ENCODE results near the gene F8A1. TPM values are rescaled to one million over a fixed set of nuclear protein-coding genes. Genes with fewer than 3 reads are reported as not detected.
"Not testable (repeated sequence)": the region's sequence is repeated elsewhere in the genome, so short reads cannot be mapped to it uniquely, and the experiment has no call there.

The F8A1 gene
- 6.7 TPM for total RNA-seq

DNA sequence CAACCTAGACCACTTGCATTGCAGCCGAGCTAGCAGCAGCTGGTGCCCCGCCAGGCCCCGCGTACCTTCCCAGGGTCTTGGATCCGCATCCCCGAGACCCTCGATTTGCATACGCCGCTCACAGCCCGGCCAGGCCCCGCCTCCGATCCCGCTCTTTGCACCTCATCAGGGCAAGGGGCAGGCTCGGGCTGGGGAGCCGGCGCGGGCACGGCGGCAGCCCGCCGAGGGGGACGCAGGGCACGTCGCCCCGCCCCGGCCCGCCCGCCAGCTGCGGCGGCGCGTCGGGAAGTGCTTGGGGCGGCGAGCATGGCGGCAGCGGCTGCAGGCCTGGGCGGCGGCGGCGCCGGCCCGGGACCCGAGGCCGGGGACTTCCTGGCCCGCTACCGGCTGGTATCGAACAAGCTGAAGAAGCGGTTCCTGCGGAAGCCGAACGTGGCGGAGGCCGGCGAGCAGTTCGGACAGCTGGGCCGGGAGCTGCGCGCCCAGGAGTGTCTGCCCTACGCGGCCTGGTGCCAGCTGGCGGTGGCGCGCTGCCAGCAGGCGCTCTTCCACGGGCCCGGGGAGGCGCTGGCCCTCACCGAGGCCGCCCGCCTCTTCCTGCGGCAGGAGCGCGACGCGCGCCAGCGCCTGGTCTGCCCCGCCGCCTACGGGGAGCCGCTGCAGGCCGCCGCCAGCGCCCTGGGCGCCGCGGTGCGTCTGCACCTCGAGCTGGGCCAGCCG is at the start of gene F8A1:
TSS of gene F8A1 (plus strand) at position 287 of the 720 bp plus-strand sequence. CDS start at position 307, 20 bp downstream.
- DNase-seq (ENCODE audit: low read depth in 2 of 3, low spot score in 2 of 3), result not testable (repeated sequence)

DNA sequence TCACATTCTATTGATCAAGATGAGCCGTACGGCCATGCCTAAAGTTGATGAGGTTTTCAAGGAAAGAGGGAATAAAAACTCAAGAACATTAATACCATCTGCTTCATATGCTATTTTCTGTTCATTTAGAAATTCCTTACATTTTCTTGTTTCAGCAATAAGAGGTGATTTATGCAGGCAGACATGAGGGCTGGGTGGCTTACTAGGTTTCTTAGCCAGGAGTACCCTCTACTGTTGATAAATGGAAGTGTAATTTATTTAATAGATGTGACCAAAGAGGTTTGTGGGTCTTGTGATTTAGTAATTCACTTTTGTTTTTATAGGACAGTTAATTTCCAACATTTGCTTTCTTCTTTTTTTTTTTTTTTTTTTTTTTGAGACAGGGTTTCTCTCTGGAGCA is 45.3 kb upstream of the F8A1 start:
- DNase-seq (ENCODE audit: low read depth in 2 of 3, low spot score in 2 of 3), result peak; percentile 10 to 77 (median 39)

DNA sequence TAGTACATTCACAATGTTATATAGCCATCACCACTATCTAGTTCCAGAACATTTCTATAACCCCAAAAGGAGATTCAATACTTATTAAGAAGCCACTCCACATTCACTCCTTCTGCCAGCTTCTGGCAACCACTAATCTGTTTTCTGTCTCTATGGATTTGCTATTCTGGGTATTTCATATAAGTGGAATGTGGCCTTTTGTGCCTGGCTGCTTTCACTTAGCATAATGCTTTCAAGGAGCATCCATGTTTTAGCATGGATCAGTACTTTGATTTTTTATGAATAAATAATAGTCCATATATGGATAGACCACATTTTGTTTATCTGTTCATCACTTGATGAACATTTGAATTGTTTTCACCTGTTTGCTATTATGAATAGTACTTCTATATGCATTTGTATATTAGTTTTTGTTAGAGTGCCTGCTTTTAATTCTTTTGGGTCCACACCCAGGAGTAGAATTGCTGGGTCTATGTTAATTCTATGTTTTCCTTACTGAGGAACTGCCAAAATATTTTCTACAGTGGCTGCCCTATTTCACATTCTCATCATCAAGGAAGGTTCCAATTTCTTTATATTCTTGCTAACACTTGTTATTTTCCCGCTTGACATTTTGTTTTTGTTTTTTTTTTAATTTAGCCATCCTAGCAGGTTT is 35.1 kb upstream of the F8A1 start:
- DNase-seq (ENCODE audit: low read depth in 2 of 3, low spot score in 2 of 3), result no peak

DNA sequence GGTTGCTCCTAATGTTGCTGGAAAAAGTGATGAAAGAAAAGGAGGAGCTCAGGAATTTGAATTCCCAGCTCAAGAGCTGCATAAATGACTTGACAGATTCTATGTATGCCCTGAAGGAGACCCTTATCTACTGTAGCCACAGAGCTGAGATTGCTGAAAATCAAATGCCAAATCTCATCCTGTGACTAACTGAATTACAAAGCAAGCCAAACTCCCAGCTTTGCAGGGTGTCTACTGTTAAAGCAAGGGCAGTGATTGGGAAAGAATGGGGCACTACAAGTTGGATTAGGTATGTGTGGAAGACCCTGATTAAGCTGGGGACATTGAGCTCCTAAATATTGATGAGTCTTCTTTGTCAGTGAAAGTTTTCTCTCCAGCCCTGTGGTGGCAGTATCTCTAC is 30.9 kb upstream of the F8A1 start:
- DNase-seq (ENCODE audit: low read depth in 2 of 3, low spot score in 2 of 3), result no peak

DNA sequence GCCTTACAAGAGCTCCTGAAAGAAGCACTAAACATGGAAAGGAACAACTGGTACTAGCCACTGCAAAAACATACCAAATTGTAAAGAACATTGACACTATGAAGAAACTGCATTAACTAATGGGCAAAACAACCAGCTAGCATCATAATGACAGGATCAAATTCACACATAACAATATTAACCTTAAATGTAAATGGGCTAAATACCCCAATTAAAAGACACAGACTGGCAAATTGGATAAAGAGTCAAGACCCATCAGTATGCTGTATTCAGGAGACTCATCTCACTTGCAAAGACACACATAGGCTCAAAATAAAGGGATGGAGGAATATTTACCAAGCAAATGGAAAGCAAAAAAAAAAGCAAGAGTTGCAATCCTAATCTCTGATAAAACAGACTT is 17.6 kb upstream of the F8A1 start:
- not testable (repeated sequence) for DNase-seq (ENCODE audit: low read depth in 2 of 3, low spot score in 2 of 3)

DNA sequence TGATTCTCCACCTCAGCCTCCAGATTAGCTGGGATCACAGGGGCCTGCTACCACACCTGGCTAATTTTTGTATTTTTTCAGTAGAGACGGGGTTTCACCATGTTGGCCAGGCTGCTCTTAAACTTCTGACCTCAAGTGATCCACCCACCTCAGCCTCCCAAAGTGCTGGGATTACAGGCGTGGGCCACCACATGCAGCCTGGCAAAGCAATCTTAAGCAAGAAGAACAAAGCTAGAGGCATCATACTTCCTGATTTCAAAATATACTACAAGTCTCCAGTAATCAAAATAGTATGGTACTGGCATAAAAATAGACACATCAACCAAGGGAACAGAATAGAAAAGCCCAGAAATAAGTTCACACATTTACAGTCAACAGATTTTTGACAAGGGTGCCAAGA is 12.8 kb upstream of the F8A1 start:
- DNase-seq (ENCODE audit: low read depth in 2 of 3, low spot score in 2 of 3), result no peak

DNA sequence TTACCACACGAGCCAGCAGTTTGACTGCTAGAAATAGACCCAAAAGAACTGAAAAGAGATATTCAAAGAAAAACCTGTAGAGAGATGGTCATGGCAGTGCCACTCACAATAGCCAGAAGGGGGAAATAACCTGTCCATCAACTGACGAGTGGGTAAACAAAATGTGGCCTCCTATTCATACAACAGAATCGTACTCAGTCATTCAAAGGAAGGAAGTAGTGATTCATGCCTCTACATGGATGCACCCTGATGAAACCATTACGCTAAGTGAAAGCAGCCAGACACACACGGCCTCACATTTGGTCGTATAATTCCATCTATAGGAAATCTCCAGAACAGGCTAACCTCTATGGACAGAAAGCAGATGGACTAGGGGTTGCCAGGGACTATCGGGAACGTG is 2.1 kb upstream of the F8A1 start:
- not testable (repeated sequence) for DNase-seq (ENCODE audit: low read depth in 2 of 3, low spot score in 2 of 3)

DNA sequence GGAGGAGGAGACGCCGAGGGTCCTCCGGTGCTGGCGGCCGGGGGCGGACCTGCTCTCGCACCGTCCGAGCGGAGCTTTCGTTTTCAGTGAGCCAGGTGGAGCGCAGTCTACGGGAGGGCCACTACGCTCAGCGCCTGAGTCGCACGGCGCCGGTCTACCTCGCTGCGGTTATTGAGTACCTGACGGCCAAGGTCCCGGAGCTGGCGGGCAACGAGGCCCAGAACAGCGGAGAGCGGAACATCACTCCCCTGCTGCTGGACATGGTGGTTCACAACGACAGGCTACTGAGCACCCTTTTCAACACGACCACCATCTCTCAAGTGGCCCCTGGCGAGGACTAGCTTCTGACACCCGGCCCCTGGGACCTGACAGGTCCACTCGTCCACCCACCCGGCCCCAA is 1.1 kb upstream of the F8A1 start:
- not testable (repeated sequence) for DNase-seq (ENCODE audit: low read depth in 2 of 3, low spot score in 2 of 3)

DNA sequence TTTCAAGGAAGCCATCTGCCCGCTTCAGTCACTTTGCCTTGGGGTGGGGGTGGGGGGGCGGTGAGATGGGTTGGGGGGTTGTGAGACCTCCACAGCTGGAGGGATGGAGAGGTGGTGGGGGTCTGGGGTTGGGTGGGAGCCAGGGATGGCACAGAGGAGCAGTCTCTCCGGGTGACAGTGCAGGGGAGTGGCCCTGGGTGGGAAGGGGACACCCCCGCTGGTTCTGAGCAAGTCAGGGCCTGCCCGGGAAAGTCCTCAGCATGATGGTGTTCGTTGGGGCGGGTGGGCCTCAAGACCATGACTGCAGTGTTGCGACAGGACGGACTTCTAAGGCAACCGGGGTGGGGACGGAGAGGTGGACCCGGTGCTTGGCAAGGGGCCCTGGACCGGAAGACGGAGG is 606 bp upstream of the F8A1 start:
- not testable (repeated sequence) for DNase-seq (ENCODE audit: low read depth in 2 of 3, low spot score in 2 of 3)

DNA sequence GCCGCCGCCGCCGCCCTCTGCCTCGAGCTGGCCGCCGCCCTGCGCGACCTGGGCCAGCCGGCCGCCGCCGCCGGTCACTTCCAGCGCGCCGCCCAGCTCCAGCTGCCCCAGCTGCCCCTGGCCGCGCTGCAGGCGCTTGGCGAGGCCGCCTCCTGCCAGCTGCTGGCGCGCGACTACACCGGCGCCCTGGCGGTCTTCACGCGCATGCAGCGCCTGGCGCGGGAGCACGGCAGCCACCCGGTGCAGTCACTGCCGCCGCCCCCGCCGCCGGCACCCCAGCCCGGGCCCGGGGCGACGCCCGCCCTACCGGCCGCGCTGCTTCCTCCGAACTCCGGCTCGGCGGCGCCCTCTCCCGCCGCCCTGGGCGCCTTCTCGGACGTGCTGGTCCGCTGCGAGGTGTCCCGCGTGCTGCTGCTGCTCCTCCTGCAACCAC is 650 bp downstream of the F8A1 start:
- not testable (repeated sequence) for DNase-seq (ENCODE audit: low read depth in 2 of 3, low spot score in 2 of 3)

DNA sequence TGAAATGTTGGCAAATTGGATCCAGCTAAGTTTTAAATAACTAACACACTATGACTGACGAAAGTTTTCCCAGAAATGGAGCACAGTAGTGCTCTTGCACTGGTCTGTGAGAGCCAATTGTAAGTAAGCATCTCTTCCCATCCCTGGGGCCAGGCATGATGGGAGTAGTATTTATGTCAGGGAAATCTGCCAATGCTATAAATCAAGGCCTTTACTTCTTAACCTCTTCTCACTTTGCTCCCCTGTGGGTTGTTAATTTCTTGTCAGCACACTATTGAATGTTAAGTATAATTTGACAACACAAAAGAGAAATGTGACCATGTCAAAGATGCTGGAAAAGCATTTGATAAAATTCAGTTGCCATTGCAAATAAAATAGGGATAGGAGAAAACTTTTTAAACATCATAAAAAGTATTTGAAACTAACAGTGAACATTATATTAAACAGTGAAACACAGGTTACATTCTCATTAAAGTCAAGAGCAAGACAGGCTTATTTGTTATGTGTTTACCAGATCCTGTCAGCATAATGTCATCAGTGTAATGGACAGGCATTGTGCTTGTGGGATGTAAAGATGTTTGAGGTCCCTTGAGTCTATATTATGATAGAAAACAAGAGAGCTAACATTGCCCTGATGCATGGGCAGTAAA is 5.0 kb downstream of the F8A1 start:
- DNase-seq (ENCODE audit: low read depth in 2 of 3, low spot score in 2 of 3), result no peak

DNA sequence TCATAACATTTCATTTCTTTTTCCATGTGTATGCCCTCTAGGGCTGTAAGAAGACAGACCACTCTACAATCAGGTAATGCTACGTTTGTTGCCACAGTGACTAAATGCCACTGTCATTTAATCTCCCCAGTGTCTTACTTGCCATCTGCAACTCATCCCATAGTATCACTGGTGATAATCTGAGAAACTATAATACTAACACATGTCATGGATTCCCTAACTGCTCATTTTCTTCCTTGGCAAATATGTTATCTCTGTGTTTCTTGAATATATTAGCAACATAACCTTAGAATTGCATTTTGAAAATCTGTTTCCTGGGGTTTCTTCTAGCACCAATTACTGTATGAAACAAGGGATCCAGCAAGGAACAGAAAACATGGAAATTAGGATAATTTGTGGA is 6.1 kb downstream of the F8A1 start:
- DNase-seq (ENCODE audit: low read depth in 2 of 3, low spot score in 2 of 3), result no peak

DNA sequence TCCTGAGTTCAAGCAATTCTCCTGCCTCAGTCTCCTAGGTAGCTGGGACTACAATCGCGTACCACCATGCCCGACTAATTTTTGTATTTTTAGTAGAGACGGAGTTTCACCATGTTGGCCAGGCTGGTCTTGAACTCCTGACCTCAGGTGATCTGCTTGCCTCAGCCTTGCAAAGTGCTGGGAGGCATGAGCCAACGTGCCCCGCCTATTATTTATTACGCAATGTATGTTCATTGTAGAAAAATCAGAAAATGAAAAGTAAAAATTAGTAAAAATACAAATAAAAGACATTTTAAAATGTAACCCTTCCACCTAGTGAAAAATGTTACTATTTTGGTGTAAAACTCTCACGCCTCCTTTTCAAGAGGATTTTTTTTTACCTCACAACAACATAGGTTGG is 14.2 kb downstream of the F8A1 start:
- DNase-seq (ENCODE audit: low read depth in 2 of 3, low spot score in 2 of 3), result no peak

DNA sequence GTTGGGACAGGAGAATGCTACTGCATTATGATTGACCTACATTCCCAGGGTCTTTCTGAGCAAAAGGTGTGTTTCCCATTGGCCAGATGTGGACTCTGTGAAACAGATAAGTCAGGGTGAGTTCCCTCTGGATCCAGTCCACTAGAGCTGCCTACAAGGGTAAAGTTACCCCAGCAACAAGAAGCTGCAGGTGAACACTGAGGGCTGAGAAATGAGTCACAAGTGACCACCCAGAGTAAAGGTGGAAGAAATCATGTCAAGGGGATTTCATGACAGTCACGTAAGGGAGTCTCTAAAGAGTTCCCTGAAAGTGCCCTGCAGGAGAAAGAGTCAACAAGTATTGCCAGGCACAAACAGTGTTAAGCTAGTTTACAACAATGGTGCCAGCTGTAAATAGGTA is 16.3 kb downstream of the F8A1 start:
- no peak for DNase-seq (ENCODE audit: low read depth in 2 of 3, low spot score in 2 of 3)

DNA sequence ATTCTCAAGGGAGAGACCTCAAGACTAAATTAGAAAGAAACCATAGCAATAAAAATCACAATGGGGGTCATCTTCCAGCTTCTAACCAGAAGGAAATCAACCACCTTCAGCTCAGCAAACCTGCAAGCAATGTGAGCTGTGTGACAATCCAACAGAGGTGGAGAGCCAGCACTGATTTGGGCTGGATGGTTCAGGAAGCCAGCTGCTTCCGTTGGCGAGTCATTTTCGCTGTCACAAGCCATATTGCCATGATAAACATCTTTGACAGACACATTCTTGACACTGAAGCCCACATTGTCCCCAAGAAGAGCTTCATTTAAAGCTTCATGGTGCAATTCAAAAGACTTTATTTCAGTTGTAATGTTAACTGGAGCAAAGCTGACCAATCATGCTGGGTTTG is 22.7 kb downstream of the F8A1 start:
- DNase-seq (ENCODE audit: low read depth in 2 of 3, low spot score in 2 of 3), result no peak

DNA sequence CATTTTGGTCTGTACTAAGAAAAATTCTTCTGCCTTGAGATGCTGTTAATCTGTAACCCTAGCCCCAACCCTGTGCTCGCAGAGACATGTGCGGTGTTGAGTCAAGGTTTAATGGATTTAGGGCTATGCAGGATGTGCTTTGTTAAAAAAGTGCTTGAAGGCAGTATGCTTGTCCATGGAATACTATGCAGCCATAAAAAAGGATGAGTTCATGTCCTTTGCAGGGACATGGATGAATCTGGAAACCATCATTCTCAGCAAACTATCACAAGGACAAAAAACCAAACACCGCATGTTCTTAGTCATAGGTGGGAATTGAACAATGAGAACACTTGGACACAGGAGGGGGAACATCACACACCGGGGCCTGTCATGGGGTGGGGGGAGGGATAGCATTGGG is 23.9 kb downstream of the F8A1 start:
- not testable (repeated sequence) for DNase-seq (ENCODE audit: low read depth in 2 of 3, low spot score in 2 of 3)

DNA sequence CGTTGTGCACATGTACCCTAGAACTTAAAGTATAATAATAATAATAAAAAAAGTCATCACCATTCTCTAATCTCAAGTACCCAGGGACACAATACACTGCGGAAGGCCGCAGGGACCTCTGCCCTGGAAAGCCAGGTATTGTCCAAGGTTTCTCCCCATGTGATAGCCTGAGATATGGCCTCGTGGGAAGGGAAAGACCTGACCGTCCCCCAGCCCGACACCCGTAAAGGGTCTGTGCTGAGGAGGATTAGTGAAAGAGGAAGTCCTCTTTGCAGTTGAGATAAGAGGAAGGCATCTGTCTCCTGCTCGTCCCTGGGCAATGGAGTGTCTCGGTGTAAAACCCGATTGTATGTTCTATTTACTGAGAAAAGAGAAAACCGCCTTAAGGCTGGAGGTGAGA is 24.4 kb downstream of the F8A1 start:
- DNase-seq (ENCODE audit: low read depth in 2 of 3, low spot score in 2 of 3), result not testable (repeated sequence)

DNA sequence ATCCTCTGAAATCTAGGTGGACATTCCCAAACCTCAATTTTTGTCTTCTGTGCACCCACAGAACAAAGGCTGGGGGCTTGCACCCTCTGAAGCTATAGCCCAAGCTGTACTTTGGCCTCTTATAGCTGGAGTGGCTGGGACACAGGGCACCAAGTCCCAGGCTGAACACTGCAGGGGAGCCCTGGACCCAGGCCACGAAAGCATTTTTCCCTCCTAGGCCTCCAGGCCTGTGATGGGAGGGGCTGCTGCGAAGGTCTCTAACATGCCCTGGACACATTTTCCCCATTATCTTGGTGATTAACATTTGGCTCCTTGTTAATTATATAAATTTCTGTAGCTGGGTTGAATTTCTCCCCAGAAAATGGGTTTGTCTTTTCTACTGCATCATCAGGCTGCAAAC is 27.9 kb downstream of the F8A1 start:
- no peak for DNase-seq (ENCODE audit: low read depth in 2 of 3, low spot score in 2 of 3)

DNA sequence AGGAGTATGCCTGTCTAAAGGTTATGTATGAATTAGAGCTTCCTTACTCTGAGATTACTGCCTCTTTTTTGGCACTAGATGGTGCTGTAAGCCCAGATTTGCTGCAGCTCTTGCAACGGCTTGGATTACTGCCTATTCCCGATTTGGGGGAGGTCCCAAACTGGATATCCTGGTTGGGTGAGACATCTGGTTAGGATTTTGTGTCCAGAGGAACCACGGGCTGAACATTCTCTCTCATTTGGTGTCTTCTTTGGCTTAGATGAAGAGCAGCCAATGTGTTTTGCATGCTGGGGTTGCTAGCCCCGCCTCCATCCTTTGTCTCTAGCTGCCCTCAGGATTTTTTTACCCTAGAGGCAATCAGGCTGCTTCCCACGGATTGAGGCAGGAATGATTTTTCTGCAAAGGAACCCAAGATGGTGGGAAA is 31.9 kb downstream of the F8A1 start:
- peak; percentile 5 to 51 (median 31) for DNase-seq (ENCODE audit: low read depth in 2 of 3, low spot score in 2 of 3)

DNA sequence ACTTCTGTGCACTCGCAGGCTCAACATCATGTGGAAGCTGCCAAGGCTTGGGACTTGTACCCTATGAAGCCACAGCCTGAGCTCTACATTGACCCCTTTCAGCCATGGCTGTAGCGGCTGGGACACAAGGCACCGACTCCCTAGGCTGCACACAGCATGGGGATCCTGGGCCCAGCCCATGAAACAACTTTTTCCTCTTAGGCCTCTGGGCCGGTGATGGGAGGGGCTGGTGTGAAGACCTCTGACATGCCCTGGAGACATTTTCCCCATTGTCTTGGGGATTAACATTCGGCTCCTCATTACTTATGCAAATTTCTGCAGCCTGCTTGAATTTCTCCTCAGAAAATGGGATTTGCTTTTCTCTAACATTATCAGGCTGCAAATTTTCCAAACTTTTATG is 38.6 kb downstream of the F8A1 start:
- not testable (repeated sequence) for DNase-seq (ENCODE audit: low read depth in 2 of 3, low spot score in 2 of 3)

Data from hematopoietic multipotent progenitor cell (in vitro differentiated cells).